OCI-LY3 (cell line): Measurements from ENCODE around the gene SGK2.

Experiments used
- EZH2phosphoT487 ChIP-seq: fragments of 200-600 bp; shearing (Covaris generic); IDR thresholded peaks from 2 replicates; pipeline ENCODE4 v1.6.1; 2018; ENCODE audit warnings: antibody characterized with exemption, mixed run types, low read depth
- TF ChIP-seq, protein P1 (sequence below): fragments of 200-600, 300-600 bp; sonication (generic); IDR thresholded peaks from 2 replicates; pipeline ENCODE4 v1.5.1; 2014; ENCODE audit warnings: antibody characterized with exemption, low read length, low read depth

DNA sequence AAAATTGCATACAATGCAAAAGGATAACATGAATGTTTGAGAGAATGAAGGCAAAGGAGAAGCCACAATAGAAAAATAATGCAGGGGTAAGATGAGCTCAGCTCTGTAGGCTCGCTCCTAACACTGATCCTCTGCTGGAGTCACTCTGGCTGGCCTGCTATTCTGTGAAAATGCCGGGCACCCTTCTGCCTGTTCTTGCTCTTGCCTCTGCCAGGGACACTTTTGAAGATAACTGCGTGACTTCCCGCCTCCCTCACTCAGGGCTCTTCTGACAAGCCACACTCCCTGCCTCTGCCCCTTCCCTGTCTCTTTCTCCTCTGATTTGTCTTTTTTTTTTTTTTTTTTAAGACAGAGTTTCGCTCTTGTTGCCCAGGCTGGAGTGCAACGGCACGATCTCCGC is 72.8 kb downstream of the SGK2 start:
- TF ChIP-seq, protein P1, sequence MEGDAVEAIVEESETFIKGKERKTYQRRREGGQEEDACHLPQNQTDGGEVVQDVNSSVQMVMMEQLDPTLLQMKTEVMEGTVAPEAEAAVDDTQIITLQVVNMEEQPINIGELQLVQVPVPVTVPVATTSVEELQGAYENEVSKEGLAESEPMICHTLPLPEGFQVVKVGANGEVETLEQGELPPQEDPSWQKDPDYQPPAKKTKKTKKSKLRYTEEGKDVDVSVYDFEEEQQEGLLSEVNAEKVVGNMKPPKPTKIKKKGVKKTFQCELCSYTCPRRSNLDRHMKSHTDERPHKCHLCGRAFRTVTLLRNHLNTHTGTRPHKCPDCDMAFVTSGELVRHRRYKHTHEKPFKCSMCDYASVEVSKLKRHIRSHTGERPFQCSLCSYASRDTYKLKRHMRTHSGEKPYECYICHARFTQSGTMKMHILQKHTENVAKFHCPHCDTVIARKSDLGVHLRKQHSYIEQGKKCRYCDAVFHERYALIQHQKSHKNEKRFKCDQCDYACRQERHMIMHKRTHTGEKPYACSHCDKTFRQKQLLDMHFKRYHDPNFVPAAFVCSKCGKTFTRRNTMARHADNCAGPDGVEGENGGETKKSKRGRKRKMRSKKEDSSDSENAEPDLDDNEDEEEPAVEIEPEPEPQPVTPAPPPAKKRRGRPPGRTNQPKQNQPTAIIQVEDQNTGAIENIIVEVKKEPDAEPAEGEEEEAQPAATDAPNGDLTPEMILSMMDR, result no peak
- no peak for TF ChIP-seq EZH2phosphoT487
